HCT116 (cell line): ENCODE measurements around the gene FOXS1. TPM values are rescaled to one million over a fixed set of nuclear protein-coding genes. Genes with fewer than 3 reads are reported as not detected.

ENCODE experiments used
- ATAC-seq: fragments of 200-7000 bp; cut with Tn5 transposase; 2 replicates; pipeline ENCODE4 v1.9.1; 2020; ENCODE audit warnings: mild to moderate bottlenecking, moderate library complexity
- BruUV-seq: library from RNA; stranded (reverse); fragments of 400-500 nt; replicated peaks from 2 replicates; lab custom pipeline; 2021; lab: Mats Ljungman, UMichigan
- CTCF ChIA-PET: fragments of 300-600 bp; sonication (Branson Sonifier 250); formaldehyde crosslinking; loops from one replicate; lab custom pipeline; 2021; ENCODE audit warnings: antibody characterized with exemption; lab: Charles Lee
- POLR2A ChIA-PET: fragments of 300-600, 350-600 bp; sonication (Branson Sonifier 250); formaldehyde crosslinking; loops from one replicate; lab custom pipeline; 2021; ENCODE audit warnings: antibody characterized with exemption; lab: Charles Lee
- RAD21 ChIA-PET, 2 experiments: fragments of 300-600 bp; sonication (Branson Sonifier 250); formaldehyde crosslinking; loops; one replicate each; lab custom pipeline; 2023; ENCODE audit warnings: low total read pairs in 2 of 2; ENCODE audit not compliant: uncharacterized antibody in 2 of 2, unreplicated experiment in 2 of 2, low non-redundant PET in 1 of 2; lab: Charles Lee
- DNase-seq: peaks from one replicate; pipeline ENCODE4 v3.0.0-alpha.2; 2010; ENCODE audit warnings: low read depth, low spot score
- H2AFZ ChIP-seq: fragments of 200-600 bp; shearing (Covaris generic), sonication (generic); 2 replicates; pipeline ENCODE4 v1.6.1; 2017; ENCODE audit warnings: low read depth, mixed run types, mixed read lengths, antibody characterized with exemption, low read length; ENCODE audit not compliant: poor library complexity, severe bottlenecking
- H3K27ac ChIP-seq: 2 replicates; pipeline ENCODE4 v1.5.1; 2012; ENCODE audit warnings: low read depth, low read length
- H3K27me3 ChIP-seq: fragments of 200-600 bp; sonication (generic); 2 replicates; pipeline ENCODE4 v1.6.1; 2016; ENCODE audit warnings: mixed run types, low read length, mixed read lengths; ENCODE audit not compliant: insufficient read depth
- H3K36me3 ChIP-seq, 2 experiments: fragments of 200-500 bp in 1 of 2; fragments of 200-600 bp in 1 of 2; sonication (Bioruptor generic) in 1 of 2; sonication (generic) in 1 of 2; 2 replicates each; pipeline versions ENCODE4 v1.5.1 to v1.6.1; 2014 to 2016; ENCODE audit warnings: low read length in 2 of 2, inconsistent platforms in 1 of 2, mixed read lengths in 1 of 2, mixed run types in 1 of 2; ENCODE audit not compliant: insufficient read depth in 2 of 2, control insufficient read depth in 1 of 2
- H3K4me1 ChIP-seq, 2 experiments: fragments of 200-600 bp in 1 of 2; sonication (generic) in 1 of 2; 2 replicates each; pipeline versions ENCODE4 v1.5.1 to v1.6.1; 2012 to 2017; ENCODE audit warnings: low read length in 2 of 2, inconsistent platforms in 1 of 2, mild to moderate bottlenecking in 1 of 2, mixed read lengths in 1 of 2, mixed run types in 1 of 2, moderate library complexity in 1 of 2; ENCODE audit not compliant: insufficient read depth in 2 of 2, control insufficient read depth in 1 of 2
- H3K4me2 ChIP-seq: fragments of 200-600 bp; sonication (generic); 2 replicates; pipeline ENCODE4 v1.6.1; 2017; ENCODE audit warnings: mixed run types, low read length, mixed read lengths
- H3K4me3 ChIP-seq, 2 experiments: fragments of 200-600 bp in 1 of 2; sonication (generic) in 1 of 2; replicated peaks in 1 of 2; 2 replicates each; pipeline ENCODE4 v1.5.1; 2011 to 2016; ENCODE audit warnings: low read length in 2 of 2, control low read depth in 1 of 2, low read depth in 1 of 2, mild to moderate bottlenecking in 1 of 2, mixed read lengths in 1 of 2, mixed run types in 1 of 2
- H3K79me2 ChIP-seq: fragments of 200-600 bp; sonication (generic); 2 replicates; pipeline ENCODE4 v1.6.1; 2017; ENCODE audit warnings: mild to moderate bottlenecking, mixed run types, low read length, moderate library complexity, mixed read lengths; ENCODE audit not compliant: insufficient read depth
- H3K9ac ChIP-seq: fragments of 200-600 bp; sonication (generic); 2 replicates; pipeline ENCODE4 v1.6.1; 2016; ENCODE audit warnings: low read length, mixed read lengths
- H3K9me2 ChIP-seq: fragments of 200-600 bp; sonication (generic), shearing (Covaris generic); 2 replicates; pipeline ENCODE4 v1.6.1; 2017; ENCODE audit warnings: mixed run types, mild to moderate bottlenecking, moderate library complexity; ENCODE audit not compliant: insufficient read depth
- H3K9me3 ChIP-seq, 2 experiments: fragments of 200-500 bp in 1 of 2; fragments of 200-600 bp in 1 of 2; sonication (Bioruptor generic) in 1 of 2; sonication (generic) in 1 of 2; 2 replicates each; pipeline ENCODE4 v1.6.1; 2014 to 2017; ENCODE audit warnings: low read length in 2 of 2, mixed read lengths in 2 of 2, inconsistent platforms in 1 of 2, low read depth in 1 of 2, mild to moderate bottlenecking in 1 of 2, mixed run types in 1 of 2, moderate library complexity in 1 of 2; ENCODE audit not compliant: control insufficient read depth in 1 of 2, insufficient read depth in 1 of 2
- H4K20me1 ChIP-seq: fragments of 200-600 bp; sonication (generic), shearing (Covaris generic); 2 replicates; pipeline ENCODE4 v1.6.1; 2017; ENCODE audit warnings: mixed run types, mild to moderate bottlenecking, moderate library complexity; ENCODE audit not compliant: insufficient read depth
- CBX3 ChIP-seq: IDR thresholded peaks from 2 replicates; pipeline ENCODE4 v1.6.1; 2012; ENCODE audit warnings: low read depth
- CEBPB ChIP-seq: IDR thresholded peaks from 2 replicates; pipeline ENCODE4 v1.6.1; 2012; ENCODE audit warnings: low read depth
- EGR1 ChIP-seq: IDR thresholded peaks from 2 replicates; pipeline ENCODE4 v1.6.1; 2012; ENCODE audit warnings: low read depth
- EZH2phosphoT487 ChIP-seq: fragments of 200-600 bp; IDR thresholded peaks from 2 replicates; pipeline ENCODE4 v1.6.1; 2018; ENCODE audit warnings: antibody characterized with exemption, borderline replicate concordance
- FOSL1 ChIP-seq: IDR thresholded peaks from 2 replicates; pipeline ENCODE4 v1.6.1; 2012; ENCODE audit warnings: low read depth
- JUND ChIP-seq: IDR thresholded peaks from 2 replicates; pipeline ENCODE4 v1.6.1; 2012
- POLR2A ChIP-seq: IDR thresholded peaks from 2 replicates; pipeline ENCODE4 v1.7.0; 2011; ENCODE audit warnings: borderline replicate concordance; ENCODE audit not compliant: insufficient read depth, insufficient read length; ENCODE audit errors: extremely low read depth
- SIN3A ChIP-seq: IDR thresholded peaks from 2 replicates; pipeline ENCODE4 v1.6.1; 2012; ENCODE audit warnings: low read depth
- SP1 ChIP-seq: IDR thresholded peaks from 2 replicates; pipeline ENCODE4 v1.6.1; 2012; ENCODE audit warnings: low read depth
- SRF ChIP-seq: IDR thresholded peaks from 2 replicates; pipeline ENCODE4 v1.6.1; 2012; ENCODE audit warnings: low read depth
- YY1 ChIP-seq: IDR thresholded peaks from 2 replicates; pipeline ENCODE4 v1.6.1; 2011; ENCODE audit warnings: low read length, low read depth, moderate library complexity, mild to moderate bottlenecking; ENCODE audit not compliant: insufficient replicate concordance; ENCODE audit errors: extremely low read depth
- ZNF274 ChIP-seq: fragments of 200-500 bp; sonication (Bioruptor generic); IDR thresholded peaks from 2 replicates; pipeline ENCODE4 v1.6.1; 2014; ENCODE audit warnings: mild to moderate bottlenecking, low read depth, low read length, inconsistent platforms
- intact Hi-C: fragments of 100-400 bp; cut with micrococcal nuclease; formaldehyde crosslinking; loops from 2 replicates; pipeline ENCODE4 v1.10.0; 2022
- total RNA-seq: library from RNA; stranded (reverse); gene quantifications from one replicate; pipeline ENCODE4 v1.2.1, GENCODE V29; 2021; ENCODE audit not compliant: unreplicated experiment
- TF ChIP-seq, protein P1 (sequence below): IDR thresholded peaks from 2 replicates; pipeline ENCODE4 v1.6.1; 2012
- TF ChIP-seq, protein P2 (sequence below): IDR thresholded peaks from 2 replicates; pipeline ENCODE4 v1.6.1; 2011; ENCODE audit warnings: mild to moderate bottlenecking, low read length, moderate library complexity; ENCODE audit not compliant: insufficient replicate concordance; ENCODE audit errors: extremely low read depth

The FOXS1 gene
- total RNA-seq, 1 experiment from 2014 or later, result not detected

DNA sequence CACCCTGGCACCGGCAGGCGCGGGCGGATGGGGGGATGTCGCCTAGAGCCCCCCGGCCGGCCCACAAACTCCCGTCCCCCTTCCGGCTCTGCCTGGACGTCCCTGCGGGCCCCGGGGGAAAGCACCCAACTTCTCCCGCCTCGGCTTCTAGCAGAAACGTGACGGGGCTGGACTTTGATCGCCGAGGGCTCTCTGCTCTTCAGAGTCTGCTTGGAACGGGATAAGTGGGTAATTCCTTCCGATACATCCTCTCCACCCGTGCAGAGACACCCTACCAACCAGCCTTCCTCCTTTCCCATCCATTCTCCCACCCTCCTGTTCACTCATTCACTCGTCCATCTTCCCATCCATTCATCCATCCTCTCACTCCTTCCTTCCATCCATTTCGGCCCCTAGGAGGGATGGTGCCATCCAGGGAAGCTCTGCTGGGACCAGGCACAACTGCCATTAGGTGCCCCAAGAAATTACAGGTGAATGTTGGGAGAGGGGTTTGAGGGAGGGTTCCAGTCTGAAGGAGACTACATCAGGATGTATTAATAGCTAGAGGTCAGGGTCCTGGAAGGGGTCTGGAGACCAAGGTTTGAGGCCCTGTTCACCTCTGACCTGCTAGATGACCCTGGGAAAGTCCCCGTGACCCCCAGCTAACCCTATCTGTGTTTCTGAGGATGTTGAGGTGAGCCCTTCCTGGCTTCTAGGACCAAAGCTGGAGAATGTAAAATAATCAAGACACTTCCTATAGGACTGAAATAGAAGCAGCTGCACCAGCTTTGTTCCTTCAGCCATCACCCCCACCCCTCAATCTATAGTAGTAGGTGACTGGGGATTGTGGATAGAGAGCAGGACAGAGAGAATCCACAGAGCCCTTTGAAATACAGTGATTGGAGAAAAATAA lies 25.6 kb upstream of the FOXS1 start:
- no peaks in the 10 kb centered on the region for H3K79me2 ChIP-seq
- no peak for ATAC-seq
- no peak overlapping the region for H3K4me2 ChIP-seq
- no peak overlapping the region for H2AFZ ChIP-seq
- no TSS peak for BruUV-seq
- POLR2A ChIA-PET, result interaction anchor here (1.0 kb wide), 1 partner anchor 11 kb away, joined by 5 read pairs; no protein-coding TSS in a partner anchor
- CTCF ChIA-PET, result no interaction called here
- H3K4me1 ChIP-seq, result no peaks in the 10 kb centered on the region
- no peaks in the 10 kb centered on the region for H3K36me3 ChIP-seq
- no peak overlapping the region for H3K9ac ChIP-seq
- no peaks in the 10 kb centered on the region for H3K9me3 ChIP-seq
- H4K20me1 ChIP-seq, result no peaks in the 10 kb centered on the region
- H3K9me2 ChIP-seq, result no peaks in the 10 kb centered on the region
- intact Hi-C loops, result no loop called here
- no peak overlapping the region for H3K27ac ChIP-seq
- no peak overlapping the region for H3K4me3 ChIP-seq
- H3K27me3 ChIP-seq, result no peaks in the 10 kb centered on the region
- RAD21 ChIA-PET, result no interaction called here
- no peak for DNase-seq
- TF ChIP-seq EGR1 (no peak), SP1 (no peak), CEBPB (no peak), JUND (no peak), EZH2phosphoT487 (no peak), SIN3A (no peak), YY1 (no peak), CBX3 (no peak), FOSL1 (no peak), POLR2A (no peak), ZNF274 (no peak), SRF (no peak)
- TF ChIP-seq, protein P1, sequence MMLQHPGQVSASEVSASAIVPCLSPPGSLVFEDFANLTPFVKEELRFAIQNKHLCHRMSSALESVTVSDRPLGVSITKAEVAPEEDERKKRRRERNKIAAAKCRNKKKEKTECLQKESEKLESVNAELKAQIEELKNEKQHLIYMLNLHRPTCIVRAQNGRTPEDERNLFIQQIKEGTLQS, result no peak
- TF ChIP-seq, protein P2, sequence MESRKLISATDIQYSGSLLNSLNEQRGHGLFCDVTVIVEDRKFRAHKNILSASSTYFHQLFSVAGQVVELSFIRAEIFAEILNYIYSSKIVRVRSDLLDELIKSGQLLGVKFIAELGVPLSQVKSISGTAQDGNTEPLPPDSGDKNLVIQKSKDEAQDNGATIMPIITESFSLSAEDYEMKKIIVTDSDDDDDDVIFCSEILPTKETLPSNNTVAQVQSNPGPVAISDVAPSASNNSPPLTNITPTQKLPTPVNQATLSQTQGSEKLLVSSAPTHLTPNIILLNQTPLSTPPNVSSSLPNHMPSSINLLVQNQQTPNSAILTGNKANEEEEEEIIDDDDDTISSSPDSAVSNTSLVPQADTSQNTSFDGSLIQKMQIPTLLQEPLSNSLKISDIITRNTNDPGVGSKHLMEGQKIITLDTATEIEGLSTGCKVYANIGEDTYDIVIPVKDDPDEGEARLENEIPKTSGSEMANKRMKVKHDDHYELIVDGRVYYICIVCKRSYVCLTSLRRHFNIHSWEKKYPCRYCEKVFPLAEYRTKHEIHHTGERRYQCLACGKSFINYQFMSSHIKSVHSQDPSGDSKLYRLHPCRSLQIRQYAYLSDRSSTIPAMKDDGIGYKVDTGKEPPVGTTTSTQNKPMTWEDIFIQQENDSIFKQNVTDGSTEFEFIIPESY, result no peak
